PC-9 (cell line): ENCODE measurements around the gene SSBP2. TPM values are rescaled to one million over a fixed set of nuclear protein-coding genes. Genes with fewer than 3 reads are reported as not detected.

Experiments
- BruUV-seq: library from RNA; stranded (reverse); fragments of 400-500 nt; replicated peaks from 2 replicates; lab custom pipeline; 2021; lab: Mats Ljungman, UMichigan
- CTCF ChIA-PET: fragments of 300-600 bp; sonication (Branson Sonifier 250); formaldehyde crosslinking; loops from one replicate; lab custom pipeline; 2022; ENCODE audit warnings: antibody characterized with exemption; lab: Charles Lee
- POLR2A ChIA-PET: fragments of 300-600 bp; sonication (Branson Sonifier 250); formaldehyde crosslinking; loops from one replicate; lab custom pipeline; 2022; ENCODE audit warnings: antibody characterized with exemption; ENCODE audit not compliant: unreplicated experiment; lab: Charles Lee
- DNase-seq, 2 experiments: peaks; one replicate each; pipeline versions ENCODE4 v3.0.0 to v3.0.0-alpha.2; 2015 to 2022; ENCODE audit warnings: mixed read lengths in 1 of 2
- H2AFZ ChIP-seq: fragments of 200-600 bp; sonication (generic); 2 replicates; pipeline ENCODE4 v1.8.1; 2017; ENCODE audit warnings: antibody characterized with exemption
- H3F3A ChIP-seq: fragments of 200-600 bp; sonication (generic); 2 replicates; pipeline ENCODE4 v1.8.1; 2017; ENCODE audit warnings: antibody characterized with exemption, mild to moderate bottlenecking, low read depth; ENCODE audit not compliant: insufficient read depth
- H3K27ac ChIP-seq: fragments of 200-600 bp; sonication (generic); 2 replicates; pipeline ENCODE4 v1.6.1; 2016; ENCODE audit warnings: mixed run types
- H3K27me3 ChIP-seq: fragments of 200-600 bp; sonication (generic); 2 replicates; pipeline ENCODE4 v1.6.1; 2016; ENCODE audit warnings: low read depth, mixed run types; ENCODE audit not compliant: insufficient read depth
- H3K36me3 ChIP-seq: fragments of 200-600 bp; sonication (generic); 2 replicates; pipeline ENCODE4 v1.6.1; 2016; ENCODE audit warnings: low read depth, mixed run types
- H3K4me1 ChIP-seq: fragments of 200-600 bp; sonication (generic); replicated peaks from 2 replicates; pipeline ENCODE4 v1.6.1; 2016; ENCODE audit warnings: mixed run types; ENCODE audit not compliant: insufficient read depth
- H3K4me2 ChIP-seq: fragments of 200-600 bp; sonication (generic); 2 replicates; pipeline ENCODE4 v1.6.1; 2017; ENCODE audit warnings: mixed run types
- H3K4me3 ChIP-seq: fragments of 200-600 bp; sonication (generic); 2 replicates; pipeline ENCODE4 v1.6.1; 2016; ENCODE audit warnings: mixed run types
- H3K79me2 ChIP-seq: fragments of 200-600 bp; sonication (generic); 2 replicates; pipeline ENCODE4 v1.6.1; 2017; ENCODE audit warnings: low read depth, mixed run types
- H3K9me2 ChIP-seq: fragments of 200-600 bp; sonication (generic); 2 replicates; pipeline ENCODE4 v1.8.1; 2017; ENCODE audit warnings: mild to moderate bottlenecking; ENCODE audit not compliant: insufficient read depth
- H3K9me3 ChIP-seq: fragments of 200-600 bp; sonication (generic); 2 replicates; pipeline ENCODE4 v1.8.1; 2016; ENCODE audit warnings: low read depth; ENCODE audit not compliant: insufficient read depth
- H4K20me1 ChIP-seq: fragments of 200-600 bp; sonication (generic); 2 replicates; pipeline ENCODE4 v1.8.1; 2017; ENCODE audit not compliant: insufficient read depth
- CTCF ChIP-seq: fragments of 200-600 bp; sonication (generic); conservative IDR thresholded peaks from 2 replicates; pipeline ENCODE4 v1.6.1; 2017; ENCODE audit warnings: mixed run types, antibody characterized with exemption, mild to moderate bottlenecking, moderate library complexity
- EZH2 ChIP-seq: fragments of 200-600 bp; sonication (generic); IDR thresholded peaks from 2 replicates; pipeline ENCODE4 v1.8.0; 2017; ENCODE audit warnings: antibody characterized with exemption, low read depth
- intact Hi-C: fragments of 100-400 bp; cut with micrococcal nuclease; formaldehyde crosslinking; loops from one replicate; pipeline ENCODE4 v1.10.0; 2022; ENCODE audit not compliant: unreplicated experiment
- total RNA-seq: library from RNA; stranded (reverse); gene quantifications from 2 replicates; pipeline ENCODE4 v1.2.3, GENCODE V29; 2021

SSBP2 gene
- total RNA-seq, 1 experiment from 2014 or later = 6.4 TPM

- Histone ChIP-seq H3K27ac (no peak overlapping the region), H3K4me1 (no peaks in the 10 kb centered on the region), H3K79me2 (no peaks in the 10 kb centered on the region), H2AFZ (no peak overlapping the region), H3K4me3 (no peak overlapping the region), H3K4me2 (no peak overlapping the region), H3K9me3 (no peaks in the 10 kb centered on the region), H3F3A (no peaks in the 10 kb centered on the region), H3K9me2 (no peaks in the 10 kb centered on the region), H3K27me3 (no peaks in the 10 kb centered on the region), H3K36me3 (no peaks in the 10 kb centered on the region), H4K20me1 (no peaks in the 10 kb centered on the region)
- no peak for TF ChIP-seq CTCF
- TF ChIP-seq EZH2 = no peak
- BruUV-seq = no TSS peak
- no peak for DNase-seq
- intact Hi-C loops = no loop called here
- POLR2A ChIA-PET = no interaction called here
- CTCF ChIA-PET = no interaction called here
Measured at GRCh38 chr5:81638471-81638870, 112.4 kb downstream of the SSBP2 start.

- intact Hi-C loops = no loop called here
- no peaks in the 10 kb centered on the region for H3K36me3 ChIP-seq
- H3K4me2 ChIP-seq = no peak overlapping the region
- ChIA-PET POLR2A (no interaction called here), CTCF (no interaction called here)
- H3K4me3 ChIP-seq = no peak overlapping the region
- H2AFZ ChIP-seq = no peak overlapping the region
- TF ChIP-seq EZH2 = no peak
- no peak for TF ChIP-seq CTCF
- H3F3A ChIP-seq = no peaks in the 10 kb centered on the region
- H4K20me1 ChIP-seq = no peaks in the 10 kb centered on the region
- no peaks in the 10 kb centered on the region for H3K9me2 ChIP-seq
- no peak overlapping the region for H3K27ac ChIP-seq
- no peaks in the 10 kb centered on the region for H3K27me3 ChIP-seq
- H3K4me1 ChIP-seq = no peaks in the 10 kb centered on the region
- no peaks in the 10 kb centered on the region for H3K79me2 ChIP-seq
- no peak for DNase-seq
- H3K9me3 ChIP-seq = no peaks in the 10 kb centered on the region
- no TSS peak for BruUV-seq
Measured at GRCh38 chr5:81633891-81634290, 117.0 kb downstream of the SSBP2 start.

GRCh38 chr5:81633471-81633870 is 117.4 kb downstream of the SSBP2 start:
- DNase-seq = no peak
- Histone ChIP-seq H3K27me3 (no peaks in the 10 kb centered on the region), H3K4me3 (no peak overlapping the region), H3K4me1 (no peaks in the 10 kb centered on the region), H3K79me2 (no peaks in the 10 kb centered on the region), H3K4me2 (no peak overlapping the region), H4K20me1 (no peaks in the 10 kb centered on the region), H3K9me3 (no peaks in the 10 kb centered on the region; the same call in 1 of the 2 replicates), H3K27ac (no peak overlapping the region), H3K9me2 (no peaks in the 10 kb centered on the region), H2AFZ (no peak overlapping the region), H3K36me3 (no peaks in the 10 kb centered on the region), H3F3A (no peaks in the 10 kb centered on the region)
- TF ChIP-seq EZH2 (no peak), CTCF (no peak)
- BruUV-seq = no TSS peak
- intact Hi-C loops = no loop called here
- CTCF ChIA-PET = no interaction called here
- POLR2A ChIA-PET = interaction anchor here (0.6 kb wide), 1 partner anchor 33 kb away, joined by 18 read pairs; no protein-coding TSS in a partner anchor
